Gastroesophageal sphincter (tissue), 4 donors: Measurements from ENCODE around the gene GAS2. TPM values are rescaled to one million over a fixed set of nuclear protein-coding genes. Genes with fewer than 3 reads are reported as not detected.

Source experiments
- ATAC-seq: fragments of 150-250 bp; one replicate; pipeline ENCODE4 v1.9.1; 2016; ENCODE audit warnings: mild to moderate bottlenecking, moderate library complexity
- H3K27ac ChIP-seq, 4 donors: fragments of 200-600 bp; sonication (generic) in 3 of 4; 1 replicate in 3 of 4; 2 replicates in 1 of 4; pipeline ENCODE4 v1.5.1; 2016 to 2019
- H3K27me3 ChIP-seq: fragments of 200-600 bp; sonication (generic); one replicate; pipeline ENCODE4 v1.5.1; 2019
- H3K36me3 ChIP-seq, 2 donors: fragments of 200-600 bp; sonication (generic); one replicate each; pipeline ENCODE4 v1.5.1; 2019; ENCODE audit warnings: control low read depth in 1 of 2
- H3K4me1 ChIP-seq, 3 donors: fragments of 200-600 bp; sonication (generic); 1 replicate in 2 of 3; 2 replicates in 1 of 3; pipeline ENCODE4 v1.5.1; 2016 to 2019; ENCODE audit warnings: control low read depth in 2 of 3
- H3K4me3 ChIP-seq, 2 donors: fragments of 200-600 bp; sonication (generic); one replicate each; pipeline ENCODE4 v1.5.1; 2019; ENCODE audit warnings: mild to moderate bottlenecking in 1 of 2, moderate library complexity in 1 of 2
- H3K9me3 ChIP-seq, 3 donors: fragments of 200-600 bp; sonication (generic); one replicate each; pipeline ENCODE4 v1.5.1; 2017 to 2019; ENCODE audit warnings: control low read depth in 2 of 3
- CTCF ChIP-seq, 4 experiments: fragments of 200-600 bp in 2 of 4; fragments of 450-650 bp in 2 of 4; sonication (generic) in 1 of 4; IDR thresholded peaks; one replicate each; pipeline ENCODE4 v1.5.1; 2017 to 2019; ENCODE audit warnings: antibody characterized with exemption in 4 of 4, mild to moderate bottlenecking in 2 of 4, moderate library complexity in 2 of 4
- EP300 ChIP-seq: sonication (generic); formaldehyde crosslinking; IDR thresholded peaks from one replicate; pipeline ENCODE4 v1.6.1; 2017; ENCODE audit warnings: antibody characterized with exemption, mild to moderate bottlenecking
- POLR2A ChIP-seq, 2 donors: fragments of 450-650 bp; IDR thresholded peaks; one replicate each; pipeline ENCODE4 v1.6.1; 2017; ENCODE audit warnings: antibody characterized with exemption in 2 of 2, mild to moderate bottlenecking in 2 of 2, moderate library complexity in 1 of 2
- POLR2AphosphoS5 ChIP-seq: sonication (generic); formaldehyde crosslinking; IDR thresholded peaks from one replicate; pipeline ENCODE4 v1.6.1; 2017; ENCODE audit warnings: antibody characterized with exemption
- WGBS, 2 donors: methylation state at CpG; one replicate each; pipeline ENCODE4 v1.1.5; 2018; ENCODE audit warnings: low coverage in 1 of 2; 5-methylcytosine and 5-hydroxymethylcytosine counted together
- total RNA-seq, 4 donors: library from RNA; depleted of rRNA; stranded (reverse); fragments of >200 nt; gene quantifications; one replicate each; pipeline ENCODE4 v1.1.0, GENCODE V29; 2016

The GAS2 gene
- total RNA-seq, 4 donors from 2014 or later = 0.67 to 1.4 (median 0.86) TPM

- peak; percentile 60 for ATAC-seq
- no peaks in the 10 kb centered on the region for H3K9me3 ChIP-seq
- no peak overlapping the region for H3K27ac ChIP-seq
- H3K4me3 ChIP-seq = peak overlapping the region; percentile 14 to 50
- peaks cover 38% of the 10 kb centered on the region for H3K27me3 ChIP-seq
- peak in 1 of 4 experiments; percentile 16 for TF ChIP-seq CTCF (IDR thresholded peaks at IDR 0.05)
- no peak for TF ChIP-seq POLR2A (IDR thresholded peaks at IDR 0.05)
- peaks cover 0 to 16% (median 0%) of the 10 kb centered on the region in 3 donors for H3K4me1 ChIP-seq
- no peaks in the 10 kb centered on the region for H3K36me3 ChIP-seq
- 7% methylated on average over 13 to 17 of the region's 40 CpGs for WGBS, 2 donors
Measured at GRCh38 chr11:22666688-22667439, 453 bp downstream of the GAS2 start.

DNA sequence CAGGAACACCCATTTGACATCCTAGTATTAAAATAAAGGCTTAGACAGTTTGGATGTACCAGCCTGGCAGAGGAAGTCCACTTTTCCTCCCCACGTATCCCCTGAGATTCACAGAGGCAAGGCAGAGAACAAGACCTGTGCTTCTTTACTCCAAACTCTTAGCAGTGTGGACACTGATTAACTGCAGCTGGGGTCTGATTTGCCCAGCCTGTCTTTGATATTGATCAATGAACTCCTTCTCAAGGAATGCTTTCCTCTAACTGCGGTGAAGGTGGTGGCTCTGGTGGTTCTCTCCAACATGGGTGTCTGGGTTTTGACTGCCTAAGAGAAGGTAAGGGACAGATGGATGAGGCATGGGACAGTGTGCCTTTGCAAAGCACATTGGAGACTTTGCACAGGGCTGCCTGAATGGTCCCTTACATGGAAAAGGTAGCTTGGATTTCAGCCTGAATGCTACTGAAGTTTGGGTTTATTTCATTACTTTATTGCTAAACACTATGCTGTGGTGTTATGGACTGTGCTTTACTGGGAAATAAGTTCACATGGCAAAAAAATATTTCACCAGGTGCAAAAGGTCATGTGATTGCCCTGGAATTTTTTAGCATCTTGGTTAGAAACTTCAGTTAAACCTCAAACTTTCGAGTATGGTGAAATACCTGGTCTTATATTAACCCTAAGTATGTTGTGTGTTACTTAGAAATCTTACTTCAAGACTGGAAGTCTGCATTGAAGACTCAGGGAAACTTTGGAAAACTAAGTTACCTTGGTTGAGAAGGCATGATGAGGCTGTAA lies 1.8 kb downstream of the GAS2 start:
- Histone ChIP-seq H3K4me1 (peaks cover 0 to 16% (median 0%) of the 10 kb centered on the region in 3 donors), H3K4me3 (no peak overlapping the region), H3K9me3 (no peaks in the 10 kb centered on the region), H3K36me3 (no peaks in the 10 kb centered on the region), H3K27ac (no peak overlapping the region), H3K27me3 (peaks cover 38% of the 10 kb centered on the region)
- TF ChIP-seq CTCF (IDR thresholded peaks at IDR 0.05) (no peak), POLR2A (IDR thresholded peaks at IDR 0.05) (no peak), POLR2AphosphoS5 (no peak), EP300 (no peak)
- no peak for ATAC-seq
- 59 to 70% methylated on average over 2 to 3 of the region's 3 CpGs for WGBS, 2 donors

GRCh38 chr11:22669368-22669767 lies 3.0 kb downstream of the GAS2 start:
- no peak for ATAC-seq
- Histone ChIP-seq H3K27ac (no peak overlapping the region), H3K9me3 (no peaks in the 10 kb centered on the region), H3K27me3 (peaks cover 38% of the 10 kb centered on the region), H3K4me1 (peaks cover 0 to 16% (median 0%) of the 10 kb centered on the region in 3 donors), H3K4me3 (no peak overlapping the region), H3K36me3 (no peaks in the 10 kb centered on the region)
- 78 to 88% methylated on average over 2 of the region's 2 CpGs for WGBS, 2 donors
- TF ChIP-seq EP300 (no peak), CTCF (IDR thresholded peaks at IDR 0.05) (no peak)

- Histone ChIP-seq H3K27ac (no peak overlapping the region), H3K4me1 (peaks cover 0 to 16% (median 0%) of the 10 kb centered on the region in 3 donors), H3K9me3 (no peaks in the 10 kb centered on the region), H3K4me3 (no peak overlapping the region), H3K36me3 (no peaks in the 10 kb centered on the region), H3K27me3 (peaks cover 37% of the 10 kb centered on the region)
- 78 to 79% methylated on average over 1 of the region's 1 CpG for WGBS, 2 donors
- TF ChIP-seq POLR2A (IDR thresholded peaks at IDR 0.05) (no peak), CTCF (IDR thresholded peaks at IDR 0.05) (no peak), POLR2AphosphoS5 (no peak), EP300 (no peak)
- ATAC-seq = no peak
Measured at GRCh38 chr11:22670830-22671229, 4.4 kb downstream of the GAS2 start.
